GM23338 (cell line): ENCODE results near the gene DNA2. TPM values are rescaled to one million over a fixed set of nuclear protein-coding genes. Genes with fewer than 3 reads are reported as not detected.

Experiments
- ATAC-seq: fragments of 200-7000 bp; cut with Tn5 transposase; 3 replicates; pipeline ENCODE4 v1.9.1; 2020
- DNase-seq: peaks from one replicate; pipeline ENCODE4 v3.0.0-alpha.2; 2015; ENCODE audit warnings: low spot score
- H2AFZ ChIP-seq: fragments of 200-600 bp; sonication (generic); 2 replicates; pipeline ENCODE4 v1.8.0; 2016; ENCODE audit warnings: antibody characterized with exemption, mild to moderate bottlenecking, moderate library complexity
- H3F3A ChIP-seq: fragments of 200-600 bp; sonication (generic); replicated peaks from 2 replicates; pipeline ENCODE4 v1.8.0; 2017; ENCODE audit warnings: antibody characterized with exemption, mixed run types, low read depth
- H3K27ac ChIP-seq: fragments of 200-600 bp; sonication (generic); 2 replicates; pipeline ENCODE4 v1.6.1; 2016; ENCODE audit warnings: low read depth
- H3K27me3 ChIP-seq: fragments of 200-600 bp; sonication (generic); 2 replicates; pipeline ENCODE4 v1.8.0; 2016; ENCODE audit warnings: mild to moderate bottlenecking, mixed run types, moderate library complexity; ENCODE audit not compliant: insufficient read depth
- H3K36me3 ChIP-seq: fragments of 200-600 bp; sonication (generic); 2 replicates; pipeline ENCODE4 v1.8.0; 2016; ENCODE audit warnings: mild to moderate bottlenecking; ENCODE audit not compliant: insufficient read depth
- H3K4me1 ChIP-seq: fragments of 200-600 bp; sonication (generic); 2 replicates; pipeline ENCODE4 v1.8.0; 2016; ENCODE audit warnings: mild to moderate bottlenecking, moderate library complexity; ENCODE audit not compliant: insufficient read depth
- H3K4me2 ChIP-seq: fragments of 200-600 bp; sonication (generic); 2 replicates; pipeline ENCODE4 v1.7.1; 2017; ENCODE audit warnings: mixed run types
- H3K4me3 ChIP-seq: fragments of 200-600 bp; sonication (generic); 2 replicates; pipeline ENCODE4 v1.6.1; 2016; ENCODE audit warnings: mixed run types
- H3K79me2 ChIP-seq: fragments of 200-600 bp; sonication (generic); replicated peaks from 2 replicates; pipeline ENCODE4 v1.8.0; 2017; ENCODE audit warnings: mild to moderate bottlenecking; ENCODE audit not compliant: insufficient read depth
- H3K9me2 ChIP-seq: fragments of 200-600 bp; sonication (generic); 2 replicates; pipeline ENCODE4 v1.8.0; 2017; ENCODE audit not compliant: insufficient read depth
- H4K20me1 ChIP-seq: fragments of 200-600 bp; sonication (generic); replicated peaks from 2 replicates; pipeline ENCODE4 v1.8.0; 2017; ENCODE audit warnings: mild to moderate bottlenecking; ENCODE audit not compliant: insufficient read depth
- H3K27ac Mint-ChIP-seq: 2 replicates; pipeline ENCODE4 v1.8.0; 2020; ENCODE audit warnings: inconsistent platforms, mild to moderate bottlenecking, moderate library complexity, mixed read lengths
- H3K27me3 Mint-ChIP-seq: 3 replicates; pipeline ENCODE4 v1.8.0; 2022; ENCODE audit warnings: low read depth, mild to moderate bottlenecking, moderate library complexity, mixed read lengths, inconsistent platforms; ENCODE audit not compliant: insufficient read depth, poor library complexity
- H3K36me3 Mint-ChIP-seq: 3 replicates; pipeline ENCODE4 v1.8.0; 2021; ENCODE audit warnings: low read depth, mild to moderate bottlenecking, inconsistent platforms, moderate library complexity, mixed read lengths
- H3K4me1 Mint-ChIP-seq: 3 replicates; pipeline ENCODE4 v1.8.0; 2020; ENCODE audit warnings: mild to moderate bottlenecking, inconsistent platforms, mixed read lengths
- H3K4me3 Mint-ChIP-seq: 3 replicates; pipeline ENCODE4 v1.8.0; 2021; ENCODE audit warnings: moderate library complexity, mild to moderate bottlenecking, inconsistent platforms, mixed read lengths
- H3K9me3 Mint-ChIP-seq: 3 replicates; pipeline ENCODE4 v1.8.0; 2020; ENCODE audit warnings: moderate library complexity, mild to moderate bottlenecking, inconsistent platforms, mixed read lengths
- EZH2 ChIP-seq: fragments of 200-600 bp; sonication (generic); IDR thresholded peaks from one replicate; pipeline ENCODE4 v1.8.0; 2017; ENCODE audit warnings: antibody characterized with exemption, mild to moderate bottlenecking, low read depth; ENCODE audit not compliant: unreplicated experiment
- EZH2phosphoT487 ChIP-seq: fragments of 200-600 bp; sonication (generic); IDR thresholded peaks from one replicate; pipeline ENCODE4 v1.8.1; 2018; ENCODE audit warnings: antibody characterized with exemption; ENCODE audit not compliant: unreplicated experiment
- JUNB ChIP-seq: IDR thresholded peaks from one replicate; pipeline ENCODE4 v1.6.1; 2016; ENCODE audit warnings: antibody characterized with exemption; ENCODE audit not compliant: unreplicated experiment
- NANOG ChIP-seq: IDR thresholded peaks from 2 replicates; pipeline ENCODE4 v1.6.1; 2016; ENCODE audit warnings: antibody characterized with exemption, borderline replicate concordance
- POLR2AphosphoS5 ChIP-seq: IDR thresholded peaks from 2 replicates; pipeline ENCODE4 v1.6.1; 2016; ENCODE audit warnings: antibody characterized with exemption, low read depth
- ZNF114 ChIP-seq: fragments of 250-450 bp; sonication (Bioruptor Pico); IDR thresholded peaks from 2 replicates; pipeline ENCODE4 v1.5.0; 2020; ENCODE audit warnings: mild to moderate bottlenecking, moderate library complexity
- ZNF331 ChIP-seq: fragments of 250-450 bp; sonication (Bioruptor Pico); IDR thresholded peaks from 2 replicates; pipeline ENCODE4 v1.5.0; 2020; ENCODE audit warnings: low read depth, mild to moderate bottlenecking, moderate library complexity
- polyA plus RNA-seq: library from polyadenylated mRNA; unstranded; fragments of >200 nt; fragmentation: Nextera tagmentation; extraction: Ambion mirVana; gene quantifications from 2 replicates; pipeline ENCODE4 v1.2.1, GENCODE V29; 2016
- total RNA-seq: library from RNA; depleted of rRNA; stranded (reverse); fragments of >200 nt; shearing (Covaris generic); gene quantifications from 2 replicates; pipeline ENCODE4 v1.2.3, GENCODE V29; 2014
- TF ChIP-seq, protein P1 (sequence below): fragments of 250-450 bp; sonication (Bioruptor Pico); IDR thresholded peaks from 2 replicates; pipeline ENCODE4 v1.5.0; 2020; ENCODE audit warnings: mild to moderate bottlenecking, moderate library complexity

Gene DNA2
- total and polyA plus RNA-seq, 2 experiments from 2014 or later, result 25.6 to 49.3 TPM

DNA sequence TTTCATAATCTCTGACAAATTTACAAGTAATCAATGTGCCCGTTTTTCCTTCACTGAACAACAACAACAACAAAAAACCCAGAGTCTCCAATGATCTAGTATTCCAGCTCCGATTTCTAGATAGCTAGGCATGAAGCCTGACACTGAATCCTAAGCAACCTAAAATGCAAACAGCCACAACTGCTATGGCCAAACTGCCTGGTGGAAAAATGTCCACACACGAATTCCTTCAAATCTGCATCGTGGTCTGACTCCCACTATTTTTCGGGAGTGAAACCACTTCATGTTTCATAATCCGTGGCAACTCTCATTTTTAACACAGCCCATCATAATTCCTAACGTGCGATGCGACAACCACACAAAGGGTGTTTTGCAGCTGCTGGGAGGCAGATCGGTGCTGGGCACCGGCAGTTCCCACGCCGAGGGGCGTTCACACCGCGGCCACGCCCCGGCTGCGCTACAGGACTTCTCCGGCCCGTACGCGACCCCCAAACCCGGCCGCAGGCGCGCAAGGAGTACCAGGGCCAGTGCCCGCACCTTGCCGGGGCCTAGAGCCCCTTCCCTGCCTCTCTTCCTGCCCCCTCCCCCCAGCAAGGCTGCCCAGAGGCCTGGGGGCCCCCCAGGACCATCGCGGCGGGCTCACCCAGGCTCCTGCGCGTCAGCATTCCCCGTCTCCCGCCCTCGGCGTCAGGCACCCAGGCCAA is 65.5 kb downstream of the DNA2 start:
- Histone ChIP-seq H3K27me3 (no peaks in the 10 kb centered on the region), H3K79me2 (peaks cover 37% of the 10 kb centered on the region), H3K4me1 (peaks cover 8% of the 10 kb centered on the region; the same call in 1 of the 2 replicates), H3K9me2 (no peaks in the 10 kb centered on the region), H2AFZ (peak overlapping the region; percentile 89), H3F3A (peaks cover 12% of the 10 kb centered on the region; the same call in 1 of the 2 replicates), H3K27ac (peak overlapping the region; percentile 80), H3K4me2 (peak overlapping the region; percentile 95), H3K36me3 (peaks cover 3% of the 10 kb centered on the region; the same call in 1 of the 2 replicates), H3K4me3 (peak overlapping the region; percentile 69), H4K20me1 (no peaks in the 10 kb centered on the region; the same call in 1 of the 2 replicates)
- DNase-seq (peak; percentile 82), ATAC-seq (peak; percentile 74)
- Mint-ChIP-seq H3K27me3 (peaks cover 2% of the 10 kb centered on the region), H3K4me1 (peaks cover 18% of the 10 kb centered on the region; the same call in 2 of the 3 replicates), H3K36me3 (peaks cover 3% of the 10 kb centered on the region; the same call in 1 of the 3 replicates), H3K4me3 (peak overlapping the region; percentile 89), H3K27ac (peak overlapping the region; percentile 88), H3K9me3 (no peaks in the 10 kb centered on the region)
- 0 out of 2 replicates have a peak, but pooled peaks have one; percentile 18 for TF ChIP-seq POLR2AphosphoS5
- TF ChIP-seq NANOG, result no peak

DNA sequence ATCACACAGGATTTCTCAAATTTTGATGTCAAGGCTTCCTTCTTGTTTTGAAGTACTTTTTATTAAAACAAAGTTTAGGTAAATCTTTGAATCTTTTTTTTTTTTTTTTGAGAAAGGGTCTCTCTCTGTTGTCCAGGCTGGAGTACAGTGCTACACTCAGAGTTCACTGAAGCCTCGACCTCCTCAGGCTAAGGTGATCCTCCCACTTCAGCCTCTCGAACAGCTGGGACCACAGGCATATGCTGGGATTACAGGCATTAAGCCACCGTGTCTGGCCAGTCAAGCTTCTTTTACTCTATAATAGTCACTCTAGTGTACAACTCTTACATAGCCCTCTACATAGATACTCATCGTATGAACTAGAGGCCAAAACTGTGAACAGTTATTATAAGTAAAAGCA is 68.1 kb downstream of the DNA2 start:
- no peak overlapping the region for H3K4me3 Mint-ChIP-seq
- peaks cover 18% of the 10 kb centered on the region; the same call in 2 of the 3 replicates for H3K4me1 Mint-ChIP-seq
- no peaks in the 10 kb centered on the region; the same call in 1 of the 2 replicates for H4K20me1 ChIP-seq
- no peak overlapping the region for H3K27ac ChIP-seq
- H3K27ac Mint-ChIP-seq, result no peak overlapping the region
- H2AFZ ChIP-seq, result no peak overlapping the region
- no peak overlapping the region for H3K4me3 ChIP-seq
- TF ChIP-seq POLR2AphosphoS5 (no peak), ZNF331 (CRISPR knock-in tag) (no peak), EZH2phosphoT487 (no peak)
- no peak overlapping the region for H3K4me2 ChIP-seq
- ATAC-seq (no peak), DNase-seq (no peak)
- peaks cover 37% of the 10 kb centered on the region for H3K79me2 ChIP-seq
- H3K36me3 Mint-ChIP-seq, result peaks cover 19% of the 10 kb centered on the region; the same call in 2 of the 3 replicates
- H3K9me2 ChIP-seq, result no peaks in the 10 kb centered on the region
- no peaks in the 10 kb centered on the region for H3K27me3 ChIP-seq
- H3K4me1 ChIP-seq, result peaks cover 8% of the 10 kb centered on the region; the same call in 1 of the 2 replicates
- H3K27me3 Mint-ChIP-seq, result peaks cover 2% of the 10 kb centered on the region
- peaks cover 7% of the 10 kb centered on the region; the same call in 1 of the 2 replicates for H3K36me3 ChIP-seq
- H3F3A ChIP-seq, result peaks cover 3% of the 10 kb centered on the region; the same call in 1 of the 2 replicates
- H3K9me3 Mint-ChIP-seq, result no peaks in the 10 kb centered on the region

DNA sequence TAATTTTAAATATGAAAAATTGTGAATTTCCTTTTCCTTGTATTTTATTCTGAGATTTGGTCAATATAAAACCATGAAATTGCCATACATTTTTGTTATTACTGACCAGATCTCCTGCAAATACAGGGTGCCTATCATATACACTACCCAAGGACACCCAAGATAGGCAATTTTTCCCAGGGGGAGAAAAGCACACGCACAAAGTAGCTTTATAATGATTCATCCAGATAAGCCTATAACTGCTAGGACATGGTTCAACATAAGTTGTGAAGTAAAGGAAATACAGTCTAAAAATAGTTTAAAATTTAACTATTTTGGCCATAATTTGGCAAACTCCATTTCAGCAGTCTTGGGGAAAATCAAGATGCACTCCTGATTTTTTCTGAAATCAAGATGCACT is 69.5 kb downstream of the DNA2 start:
- no peak overlapping the region for H3K27ac ChIP-seq
- H2AFZ ChIP-seq, result no peak overlapping the region
- H3K9me3 Mint-ChIP-seq, result no peaks in the 10 kb centered on the region
- ATAC-seq (no peak), DNase-seq (no peak)
- H3K27me3 ChIP-seq, result no peaks in the 10 kb centered on the region
- H3K9me2 ChIP-seq, result no peaks in the 10 kb centered on the region
- H3K27ac Mint-ChIP-seq, result no peak overlapping the region
- peaks cover 16% of the 10 kb centered on the region; the same call in 2 of the 3 replicates for H3K4me1 Mint-ChIP-seq
- no peak overlapping the region for H3K4me3 ChIP-seq
- peaks cover 7% of the 10 kb centered on the region; the same call in 1 of the 2 replicates for H3K36me3 ChIP-seq
- peaks cover 37% of the 10 kb centered on the region for H3K79me2 ChIP-seq
- H3K36me3 Mint-ChIP-seq, result peaks cover 19% of the 10 kb centered on the region; the same call in 2 of the 3 replicates
- peaks cover 8% of the 10 kb centered on the region; the same call in 1 of the 2 replicates for H3K4me1 ChIP-seq
- peaks cover under 1% of the 10 kb centered on the region for H3K27me3 Mint-ChIP-seq
- no peaks in the 10 kb centered on the region; the same call in 1 of the 2 replicates for H4K20me1 ChIP-seq
- peaks cover under 1% of the 10 kb centered on the region; the same call in 1 of the 2 replicates for H3F3A ChIP-seq
- H3K4me3 Mint-ChIP-seq, result no peak overlapping the region
- no peak overlapping the region for H3K4me2 ChIP-seq
- no peak for TF ChIP-seq NANOG
- no peak for TF ChIP-seq EZH2
- no peak for TF ChIP-seq EZH2phosphoT487
- no peak for TF ChIP-seq JUNB
- TF ChIP-seq ZNF331 (CRISPR knock-in tag), result no peak
- no peak for TF ChIP-seq ZNF114
- TF ChIP-seq POLR2AphosphoS5, result no peak
- TF ChIP-seq, protein P1, sequence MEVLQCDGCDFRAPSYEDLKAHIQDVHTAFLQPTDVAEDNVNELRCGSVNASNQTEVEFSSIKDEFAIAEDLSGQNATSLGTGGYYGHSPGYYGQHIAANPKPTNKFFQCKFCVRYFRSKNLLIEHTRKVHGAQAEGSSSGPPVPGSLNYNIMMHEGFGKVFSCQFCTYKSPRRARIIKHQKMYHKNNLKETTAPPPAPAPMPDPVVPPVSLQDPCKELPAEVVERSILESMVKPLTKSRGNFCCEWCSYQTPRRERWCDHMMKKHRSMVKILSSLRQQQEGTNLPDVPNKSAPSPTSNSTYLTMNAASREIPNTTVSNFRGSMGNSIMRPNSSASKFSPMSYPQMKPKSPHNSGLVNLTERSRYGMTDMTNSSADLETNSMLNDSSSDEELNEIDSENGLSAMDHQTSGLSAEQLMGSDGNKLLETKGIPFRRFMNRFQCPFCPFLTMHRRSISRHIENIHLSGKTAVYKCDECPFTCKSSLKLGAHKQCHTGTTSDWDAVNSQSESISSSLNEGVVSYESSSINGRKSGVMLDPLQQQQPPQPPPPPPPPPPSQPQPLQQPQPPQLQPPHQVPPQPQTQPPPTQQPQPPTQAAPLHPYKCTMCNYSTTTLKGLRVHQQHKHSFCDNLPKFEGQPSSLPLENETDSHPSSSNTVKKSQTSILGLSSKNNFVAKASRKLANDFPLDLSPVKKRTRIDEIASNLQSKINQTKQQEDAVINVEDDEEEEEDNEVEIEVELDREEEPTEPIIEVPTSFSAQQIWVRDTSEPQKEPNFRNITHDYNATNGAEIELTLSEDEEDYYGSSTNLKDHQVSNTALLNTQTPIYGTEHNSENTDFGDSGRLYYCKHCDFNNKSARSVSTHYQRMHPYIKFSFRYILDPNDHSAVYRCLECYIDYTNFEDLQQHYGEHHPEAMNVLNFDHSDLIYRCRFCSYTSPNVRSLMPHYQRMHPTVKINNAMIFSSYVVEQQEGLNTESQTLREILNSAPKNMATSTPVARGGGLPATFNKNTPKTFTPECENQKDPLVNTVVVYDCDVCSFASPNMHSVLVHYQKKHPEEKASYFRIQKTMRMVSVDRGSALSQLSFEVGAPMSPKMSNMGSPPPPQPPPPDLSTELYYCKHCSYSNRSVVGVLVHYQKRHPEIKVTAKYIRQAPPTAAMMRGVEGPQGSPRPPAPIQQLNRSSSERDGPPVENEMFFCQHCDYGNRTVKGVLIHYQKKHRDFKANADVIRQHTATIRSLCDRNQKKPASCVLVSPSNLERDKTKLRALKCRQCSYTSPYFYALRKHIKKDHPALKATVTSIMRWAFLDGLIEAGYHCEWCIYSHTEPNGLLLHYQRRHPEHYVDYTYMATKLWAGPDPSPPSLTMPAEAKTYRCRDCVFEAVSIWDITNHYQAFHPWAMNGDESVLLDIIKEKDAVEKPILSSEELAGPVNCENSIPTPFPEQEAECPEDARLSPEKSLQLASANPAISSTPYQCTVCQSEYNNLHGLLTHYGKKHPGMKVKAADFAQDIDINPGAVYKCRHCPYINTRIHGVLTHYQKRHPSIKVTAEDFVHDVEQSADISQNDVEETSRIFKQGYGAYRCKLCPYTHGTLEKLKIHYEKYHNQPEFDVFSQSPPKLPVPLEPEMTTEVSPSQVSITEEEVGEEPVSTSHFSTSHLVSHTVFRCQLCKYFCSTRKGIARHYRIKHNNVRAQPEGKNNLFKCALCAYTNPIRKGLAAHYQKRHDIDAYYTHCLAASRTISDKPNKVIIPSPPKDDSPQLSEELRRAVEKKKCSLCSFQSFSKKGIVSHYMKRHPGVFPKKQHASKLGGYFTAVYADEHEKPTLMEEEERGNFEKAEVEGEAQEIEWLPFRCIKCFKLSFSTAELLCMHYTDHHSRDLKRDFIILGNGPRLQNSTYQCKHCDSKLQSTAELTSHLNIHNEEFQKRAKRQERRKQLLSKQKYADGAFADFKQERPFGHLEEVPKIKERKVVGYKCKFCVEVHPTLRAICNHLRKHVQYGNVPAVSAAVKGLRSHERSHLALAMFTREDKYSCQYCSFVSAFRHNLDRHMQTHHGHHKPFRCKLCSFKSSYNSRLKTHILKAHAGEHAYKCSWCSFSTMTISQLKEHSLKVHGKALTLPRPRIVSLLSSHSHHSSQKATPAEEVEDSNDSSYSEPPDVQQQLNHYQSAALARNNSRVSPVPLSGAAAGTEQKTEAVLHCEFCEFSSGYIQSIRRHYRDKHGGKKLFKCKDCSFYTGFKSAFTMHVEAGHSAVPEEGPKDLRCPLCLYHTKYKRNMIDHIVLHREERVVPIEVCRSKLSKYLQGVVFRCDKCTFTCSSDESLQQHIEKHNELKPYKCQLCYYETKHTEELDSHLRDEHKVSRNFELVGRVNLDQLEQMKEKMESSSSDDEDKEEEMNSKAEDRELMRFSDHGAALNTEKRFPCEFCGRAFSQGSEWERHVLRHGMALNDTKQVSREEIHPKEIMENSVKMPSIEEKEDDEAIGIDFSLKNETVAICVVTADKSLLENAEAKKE, result no peak
